Testis (tissue), 3 donors: ENCODE measurements around the gene EPHA5. TPM values are rescaled to one million over a fixed set of nuclear protein-coding genes. Genes with fewer than 3 reads are reported as not detected.

Source experiments
- DNase-seq: peaks from one replicate; pipeline ENCODE4 v3.0.0-alpha.2; 2019
- H3K27ac ChIP-seq, 2 donors: fragments of 200-600 bp; sonication (generic); one replicate each; pipeline ENCODE4 v1.5.1; 2019
- H3K27me3 ChIP-seq: fragments of 200-600 bp; sonication (generic); one replicate; pipeline ENCODE4 v1.5.1; 2019
- H3K36me3 ChIP-seq: fragments of 200-600 bp; sonication (generic); one replicate; pipeline ENCODE4 v1.5.1; 2017; ENCODE audit warnings: low read depth; ENCODE audit errors: missing control alignments
- H3K4me1 ChIP-seq: fragments of 200-600 bp; sonication (generic); one replicate; pipeline ENCODE4 v1.5.1; 2019
- H3K4me3 ChIP-seq, 2 donors: fragments of 200-600 bp; sonication (generic); one replicate each; pipeline ENCODE4 v1.5.1; 2017 to 2019
- H3K9me3 ChIP-seq: fragments of 200-600 bp; sonication (generic); one replicate; pipeline ENCODE4 v1.5.1; 2017
- POLR2A ChIP-seq: fragments of 450-650 bp; IDR thresholded peaks from one replicate; pipeline ENCODE4 v1.6.1; 2017; ENCODE audit warnings: antibody characterized with exemption, mild to moderate bottlenecking, moderate library complexity
- WGBS, 2 donors: methylation state at CpG; one replicate each; pipeline ENCODE4 v1.1.5; 2018; 5-methylcytosine and 5-hydroxymethylcytosine counted together
- intact Hi-C: fragments of 100-400 bp; cut with DNase I; formaldehyde crosslinking; loops from one replicate; pipeline ENCODE4 v1.15.1; 2023; ENCODE audit warnings: low total_unique reads
- polyA plus RNA-seq: library from polyadenylated mRNA; stranded (reverse); fragments of 350-450 nt; fragmentation: Illumina TruSeq; extraction: RNeasy Lipid Tissue Mini Kit (QIAGEN cat#74804); gene quantifications from one replicate; pipeline ENCODE4 v1.2.3, GENCODE V29; 2014; ENCODE audit warnings: low read depth, low replicate concordance; ENCODE audit not compliant: insufficient read depth
- total RNA-seq, 2 donors: library from RNA; depleted of rRNA; stranded (reverse); fragments of >200 nt; gene quantifications; one replicate each; pipeline ENCODE4 v1.2.3, GENCODE V29; 2016
- TF ChIP-seq, protein P1 (sequence below), 3 experiments: fragments of 450-650 bp in 2 of 3; fragments of 200-600 bp in 1 of 3; sonication (generic) in 1 of 3; IDR thresholded peaks; one replicate each; pipeline ENCODE4 v1.5.1; 2016 to 2019; ENCODE audit warnings: antibody characterized with exemption in 3 of 3, mild to moderate bottlenecking in 2 of 3, moderate library complexity in 1 of 3

Gene EPHA5
- total and polyA plus RNA-seq, 3 donors from 2014 or later: 1.0 to 3.1 (median 1.4) TPM

DNA sequence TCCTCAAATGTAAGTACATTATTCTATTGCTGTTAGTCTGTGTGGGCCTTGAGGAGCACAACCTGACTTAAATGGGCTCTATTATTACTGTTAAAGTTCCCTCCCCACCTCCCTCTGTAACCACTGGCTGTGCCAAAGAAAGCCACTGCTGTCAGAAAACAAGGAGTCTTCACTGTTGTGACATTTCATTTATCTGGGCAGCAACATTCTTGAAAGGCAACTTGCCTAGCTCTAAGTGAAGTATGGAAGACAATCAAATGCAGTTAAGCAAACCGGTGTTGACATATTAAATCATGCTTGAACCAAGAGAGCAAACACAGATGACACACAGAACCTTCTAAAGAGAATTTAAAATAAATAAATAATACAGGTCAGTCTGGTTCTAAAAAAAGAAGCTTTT is 81.0 kb downstream of the EPHA5 start:
- intact Hi-C loops: no loop called here
- Histone ChIP-seq H3K36me3 (no peaks in the 10 kb centered on the region), H3K27ac (no peak overlapping the region), H3K4me3 (no peak overlapping the region), H3K27me3 (no peaks in the 10 kb centered on the region), H3K9me3 (no peaks in the 10 kb centered on the region), H3K4me1 (no peaks in the 10 kb centered on the region)
- TF ChIP-seq, protein P1, sequence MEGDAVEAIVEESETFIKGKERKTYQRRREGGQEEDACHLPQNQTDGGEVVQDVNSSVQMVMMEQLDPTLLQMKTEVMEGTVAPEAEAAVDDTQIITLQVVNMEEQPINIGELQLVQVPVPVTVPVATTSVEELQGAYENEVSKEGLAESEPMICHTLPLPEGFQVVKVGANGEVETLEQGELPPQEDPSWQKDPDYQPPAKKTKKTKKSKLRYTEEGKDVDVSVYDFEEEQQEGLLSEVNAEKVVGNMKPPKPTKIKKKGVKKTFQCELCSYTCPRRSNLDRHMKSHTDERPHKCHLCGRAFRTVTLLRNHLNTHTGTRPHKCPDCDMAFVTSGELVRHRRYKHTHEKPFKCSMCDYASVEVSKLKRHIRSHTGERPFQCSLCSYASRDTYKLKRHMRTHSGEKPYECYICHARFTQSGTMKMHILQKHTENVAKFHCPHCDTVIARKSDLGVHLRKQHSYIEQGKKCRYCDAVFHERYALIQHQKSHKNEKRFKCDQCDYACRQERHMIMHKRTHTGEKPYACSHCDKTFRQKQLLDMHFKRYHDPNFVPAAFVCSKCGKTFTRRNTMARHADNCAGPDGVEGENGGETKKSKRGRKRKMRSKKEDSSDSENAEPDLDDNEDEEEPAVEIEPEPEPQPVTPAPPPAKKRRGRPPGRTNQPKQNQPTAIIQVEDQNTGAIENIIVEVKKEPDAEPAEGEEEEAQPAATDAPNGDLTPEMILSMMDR (IDR thresholded peaks at IDR 0.05): no peak
- no peak for TF ChIP-seq POLR2A
- no peak for DNase-seq
- WGBS, 2 donors: 79 to 81% methylated on average over 1 of the region's 1 CpG

DNA sequence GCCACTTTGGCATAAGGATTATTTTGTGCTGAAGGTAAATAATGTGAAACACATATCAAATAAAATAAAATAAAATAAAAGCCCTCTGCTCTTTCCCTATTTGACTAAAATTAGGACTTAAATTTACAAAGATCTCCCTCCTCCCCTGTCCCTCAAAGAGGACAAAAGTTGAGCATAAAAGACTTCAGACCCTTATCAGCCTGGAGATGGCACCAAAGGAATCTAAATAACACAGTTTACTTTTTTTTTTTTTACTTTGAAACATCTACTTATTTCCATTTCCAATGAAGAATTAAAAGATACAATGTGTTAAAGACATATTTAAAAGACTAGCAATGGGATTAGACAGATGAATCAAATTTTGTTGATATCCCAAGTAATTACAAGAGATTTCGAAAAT is 89.7 kb downstream of the EPHA5 start:
- no peaks in the 10 kb centered on the region for H3K27me3 ChIP-seq
- WGBS, 2 donors: 78 to 92% methylated on average over 1 of the region's 1 CpG

DNA sequence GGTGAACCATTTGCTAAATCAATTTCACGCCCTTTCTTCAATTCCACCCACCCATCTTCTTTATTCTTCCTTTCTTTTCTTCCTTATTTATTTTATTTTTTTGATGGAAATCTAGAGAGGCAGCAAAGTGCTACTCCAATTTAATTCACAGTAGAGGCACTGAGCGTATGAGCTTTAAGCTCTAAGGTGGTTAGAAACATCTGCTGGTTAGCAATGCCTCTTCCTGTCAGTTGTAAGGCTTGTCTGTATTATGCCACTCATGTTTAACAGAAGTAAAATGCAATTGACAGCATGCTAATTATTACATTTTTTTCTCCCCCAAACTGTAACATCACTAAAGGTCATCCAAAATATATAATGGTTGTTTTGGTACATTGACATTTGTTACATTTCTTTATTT is 103.8 kb downstream of the EPHA5 start:
- no peak overlapping the region for H3K27ac ChIP-seq
- intact Hi-C loops: no loop called here
- H3K4me1 ChIP-seq: no peaks in the 10 kb centered on the region
- DNase-seq: no peak
- H3K4me3 ChIP-seq: no peak overlapping the region
- TF ChIP-seq POLR2A: no peak
- TF ChIP-seq, protein P1 (IDR thresholded peaks at IDR 0.05): no peak
- no peaks in the 10 kb centered on the region for H3K27me3 ChIP-seq
- 90 to 91% methylated on average over 2 of the region's 2 CpGs for WGBS, 2 donors
- no peaks in the 10 kb centered on the region for H3K36me3 ChIP-seq
- H3K9me3 ChIP-seq: no peaks in the 10 kb centered on the region

More for the DNA sequence above, 89.7 kb downstream of the EPHA5 start:
- intact Hi-C loops: no loop called here
- DNase-seq: no peak
- H3K36me3 ChIP-seq: no peaks in the 10 kb centered on the region
- H3K27ac ChIP-seq: no peak overlapping the region
- no peaks in the 10 kb centered on the region for H3K9me3 ChIP-seq
- no peaks in the 10 kb centered on the region for H3K4me1 ChIP-seq
- TF ChIP-seq, protein P1 (IDR thresholded peaks at IDR 0.05): no peak
- TF ChIP-seq POLR2A: no peak
- no peak overlapping the region for H3K4me3 ChIP-seq

DNA sequence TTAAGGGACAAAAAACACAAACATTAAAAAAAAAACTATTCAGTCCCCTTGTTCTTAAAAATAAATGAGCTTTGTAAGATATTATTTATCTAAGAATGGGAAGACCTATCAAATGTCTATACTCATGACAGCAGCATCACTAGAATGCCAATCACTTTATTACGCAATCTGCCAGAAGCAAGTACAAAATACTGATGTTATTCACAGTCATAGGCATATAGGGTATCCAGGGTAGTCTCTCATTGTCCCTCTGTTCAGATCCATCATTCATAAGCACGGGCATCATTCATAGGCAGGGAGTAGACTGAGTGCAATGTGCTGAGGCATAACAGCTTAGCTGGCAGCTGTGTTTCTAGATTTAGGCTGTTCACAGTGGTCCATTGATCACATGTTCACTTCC is 109.1 kb downstream of the EPHA5 start:
- 33 to 44% methylated on average over 2 of the region's 2 CpGs for WGBS, 2 donors
- H3K27ac ChIP-seq: no peak overlapping the region
- H3K27me3 ChIP-seq: no peaks in the 10 kb centered on the region
- H3K36me3 ChIP-seq: no peaks in the 10 kb centered on the region
- no peaks in the 10 kb centered on the region for H3K9me3 ChIP-seq
- H3K4me1 ChIP-seq: no peaks in the 10 kb centered on the region
- H3K4me3 ChIP-seq: no peak overlapping the region
- DNase-seq: no peak
- TF ChIP-seq, protein P1 (IDR thresholded peaks at IDR 0.05): no peak
- TF ChIP-seq POLR2A: no peak
- intact Hi-C loops: no loop called here

DNA sequence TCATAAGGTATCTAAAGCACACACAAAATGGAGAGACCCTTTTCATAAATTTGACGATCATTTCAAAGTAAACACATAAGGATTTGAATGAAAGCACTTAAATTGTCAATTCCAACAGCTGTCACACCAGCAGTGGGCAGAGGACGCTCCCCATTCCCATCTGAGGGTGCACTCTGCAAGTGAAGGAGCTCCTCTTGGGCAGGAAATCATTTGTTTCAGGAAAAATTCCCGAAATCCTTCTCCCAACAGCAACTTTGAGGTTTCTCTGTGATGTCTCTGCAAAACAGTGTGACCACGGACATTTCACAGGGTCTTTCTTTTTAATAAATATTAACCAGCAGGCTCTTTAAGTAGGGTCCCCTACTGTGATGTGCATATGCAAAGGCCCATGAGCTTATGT is 111.0 kb downstream of the EPHA5 start:
- 57 to 59% methylated on average over 4 of the region's 4 CpGs for WGBS, 2 donors
- no peak overlapping the region for H3K27ac ChIP-seq
- H3K9me3 ChIP-seq: no peaks in the 10 kb centered on the region
- intact Hi-C loops: no loop called here
- no peaks in the 10 kb centered on the region for H3K4me1 ChIP-seq
- H3K27me3 ChIP-seq: no peaks in the 10 kb centered on the region
- H3K4me3 ChIP-seq: no peak overlapping the region
- TF ChIP-seq, protein P1 (IDR thresholded peaks at IDR 0.05): no peak
- no peak for TF ChIP-seq POLR2A
- H3K36me3 ChIP-seq: no peaks in the 10 kb centered on the region
- DNase-seq: no peak
